HCT116 (cell line): ENCODE measurements around the gene CACNA1C. TPM values are rescaled to one million over a fixed set of nuclear protein-coding genes. Genes with fewer than 3 reads are reported as not detected.

Source experiments
- ATAC-seq: fragments of 200-7000 bp; cut with Tn5 transposase; 2 replicates; pipeline ENCODE4 v1.9.1; 2020; ENCODE audit warnings: mild to moderate bottlenecking, moderate library complexity
- BruUV-seq: library from RNA; stranded (reverse); fragments of 400-500 nt; replicated peaks from 2 replicates; lab custom pipeline; 2021; lab: Mats Ljungman, UMichigan
- CTCF ChIA-PET: fragments of 300-600 bp; sonication (Branson Sonifier 250); formaldehyde crosslinking; loops from one replicate; lab custom pipeline; 2021; ENCODE audit warnings: antibody characterized with exemption; lab: Charles Lee
- POLR2A ChIA-PET: fragments of 300-600, 350-600 bp; sonication (Branson Sonifier 250); formaldehyde crosslinking; loops from one replicate; lab custom pipeline; 2021; ENCODE audit warnings: antibody characterized with exemption; lab: Charles Lee
- RAD21 ChIA-PET, 2 experiments: fragments of 300-600 bp; sonication (Branson Sonifier 250); formaldehyde crosslinking; loops; one replicate each; lab custom pipeline; 2023; ENCODE audit warnings: low total read pairs in 2 of 2; ENCODE audit not compliant: uncharacterized antibody in 2 of 2, unreplicated experiment in 2 of 2, low non-redundant PET in 1 of 2; lab: Charles Lee
- DNase-seq: peaks from one replicate; pipeline ENCODE4 v3.0.0-alpha.2; 2010; ENCODE audit warnings: low read depth, low spot score
- H2AFZ ChIP-seq: fragments of 200-600 bp; shearing (Covaris generic), sonication (generic); 2 replicates; pipeline ENCODE4 v1.6.1; 2017; ENCODE audit warnings: low read depth, mixed run types, mixed read lengths, antibody characterized with exemption, low read length; ENCODE audit not compliant: poor library complexity, severe bottlenecking
- H3K27ac ChIP-seq: 2 replicates; pipeline ENCODE4 v1.5.1; 2012; ENCODE audit warnings: low read depth, low read length
- H3K27me3 ChIP-seq: fragments of 200-600 bp; sonication (generic); 2 replicates; pipeline ENCODE4 v1.6.1; 2016; ENCODE audit warnings: mixed run types, low read length, mixed read lengths; ENCODE audit not compliant: insufficient read depth
- H3K36me3 ChIP-seq, 2 experiments: fragments of 200-500 bp in 1 of 2; fragments of 200-600 bp in 1 of 2; sonication (Bioruptor generic) in 1 of 2; sonication (generic) in 1 of 2; 2 replicates each; pipeline versions ENCODE4 v1.5.1 to v1.6.1; 2014 to 2016; ENCODE audit warnings: low read length in 2 of 2, inconsistent platforms in 1 of 2, mixed read lengths in 1 of 2, mixed run types in 1 of 2; ENCODE audit not compliant: insufficient read depth in 2 of 2, control insufficient read depth in 1 of 2
- H3K4me1 ChIP-seq, 2 experiments: fragments of 200-600 bp in 1 of 2; sonication (generic) in 1 of 2; 2 replicates each; pipeline versions ENCODE4 v1.5.1 to v1.6.1; 2012 to 2017; ENCODE audit warnings: low read length in 2 of 2, inconsistent platforms in 1 of 2, mild to moderate bottlenecking in 1 of 2, mixed read lengths in 1 of 2, mixed run types in 1 of 2, moderate library complexity in 1 of 2; ENCODE audit not compliant: insufficient read depth in 2 of 2, control insufficient read depth in 1 of 2
- H3K4me2 ChIP-seq: fragments of 200-600 bp; sonication (generic); 2 replicates; pipeline ENCODE4 v1.6.1; 2017; ENCODE audit warnings: mixed run types, low read length, mixed read lengths
- H3K4me3 ChIP-seq, 2 experiments: fragments of 200-600 bp in 1 of 2; sonication (generic) in 1 of 2; replicated peaks in 1 of 2; 2 replicates each; pipeline ENCODE4 v1.5.1; 2011 to 2016; ENCODE audit warnings: low read length in 2 of 2, control low read depth in 1 of 2, low read depth in 1 of 2, mild to moderate bottlenecking in 1 of 2, mixed read lengths in 1 of 2, mixed run types in 1 of 2
- H3K79me2 ChIP-seq: fragments of 200-600 bp; sonication (generic); 2 replicates; pipeline ENCODE4 v1.6.1; 2017; ENCODE audit warnings: mild to moderate bottlenecking, mixed run types, low read length, moderate library complexity, mixed read lengths; ENCODE audit not compliant: insufficient read depth
- H3K9ac ChIP-seq: fragments of 200-600 bp; sonication (generic); 2 replicates; pipeline ENCODE4 v1.6.1; 2016; ENCODE audit warnings: low read length, mixed read lengths
- H3K9me2 ChIP-seq: fragments of 200-600 bp; sonication (generic), shearing (Covaris generic); 2 replicates; pipeline ENCODE4 v1.6.1; 2017; ENCODE audit warnings: mixed run types, mild to moderate bottlenecking, moderate library complexity; ENCODE audit not compliant: insufficient read depth
- H3K9me3 ChIP-seq, 2 experiments: fragments of 200-500 bp in 1 of 2; fragments of 200-600 bp in 1 of 2; sonication (Bioruptor generic) in 1 of 2; sonication (generic) in 1 of 2; 2 replicates each; pipeline ENCODE4 v1.6.1; 2014 to 2017; ENCODE audit warnings: low read length in 2 of 2, mixed read lengths in 2 of 2, inconsistent platforms in 1 of 2, low read depth in 1 of 2, mild to moderate bottlenecking in 1 of 2, mixed run types in 1 of 2, moderate library complexity in 1 of 2; ENCODE audit not compliant: control insufficient read depth in 1 of 2, insufficient read depth in 1 of 2
- H4K20me1 ChIP-seq: fragments of 200-600 bp; sonication (generic), shearing (Covaris generic); 2 replicates; pipeline ENCODE4 v1.6.1; 2017; ENCODE audit warnings: mixed run types, mild to moderate bottlenecking, moderate library complexity; ENCODE audit not compliant: insufficient read depth
- CTCF ChIP-seq, 3 experiments: fragments of 200-600 bp in 1 of 3; sonication (generic) in 1 of 3; IDR thresholded peaks in 2 of 3; conservative IDR thresholded peaks in 1 of 3; 2 replicates each; pipeline ENCODE4 v1.5.1; 2012 to 2017; ENCODE audit warnings: low read depth in 2 of 3, low read length in 2 of 3, antibody characterized with exemption in 1 of 3, borderline replicate concordance in 1 of 3, control low read depth in 1 of 3, mild to moderate bottlenecking in 1 of 3, mixed read lengths in 1 of 3, mixed run types in 1 of 3, moderate library complexity in 1 of 3; ENCODE audit not compliant: insufficient read depth in 1 of 3
- JUND ChIP-seq: IDR thresholded peaks from 2 replicates; pipeline ENCODE4 v1.6.1; 2012
- SP1 ChIP-seq: IDR thresholded peaks from 2 replicates; pipeline ENCODE4 v1.6.1; 2012; ENCODE audit warnings: low read depth
- TCF7L2 ChIP-seq: IDR thresholded peaks from 2 replicates; pipeline ENCODE4 v1.7.0; 2011; ENCODE audit warnings: borderline replicate concordance, inconsistent platforms; ENCODE audit not compliant: insufficient read depth, insufficient read length; ENCODE audit errors: extremely low read depth
- intact Hi-C: fragments of 100-400 bp; cut with micrococcal nuclease; formaldehyde crosslinking; loops from 2 replicates; pipeline ENCODE4 v1.10.0; 2022
- total RNA-seq: library from RNA; stranded (reverse); gene quantifications from one replicate; pipeline ENCODE4 v1.2.1, GENCODE V29; 2021; ENCODE audit not compliant: unreplicated experiment
- TF ChIP-seq, protein P1 (sequence below): IDR thresholded peaks from 2 replicates; pipeline ENCODE4 v1.6.1; 2012

Gene CACNA1C
- total RNA-seq, 1 experiment from 2014 or later, result 0.05 TPM

- no TSS peak for BruUV-seq
- ChIA-PET RAD21 (no interaction called here), POLR2A (no interaction called here), CTCF (no interaction called here)
- no peak for ATAC-seq
- Histone ChIP-seq H3K9me3 (no peaks in the 10 kb centered on the region), H3K9me2 (no peaks in the 10 kb centered on the region), H3K27me3 (no peaks in the 10 kb centered on the region), H3K4me3 (no peak overlapping the region), H3K4me1 (peaks cover 4 to 15% of the 10 kb centered on the region in 2 experiments), H3K9ac (no peak overlapping the region), H3K27ac (no peak overlapping the region), H3K79me2 (no peaks in the 10 kb centered on the region), H3K36me3 (no peaks in the 10 kb centered on the region), H4K20me1 (no peaks in the 10 kb centered on the region), H3K4me2 (no peak overlapping the region), H2AFZ (no peak overlapping the region)
- no peak for TF ChIP-seq SP1
- no peak for DNase-seq
- intact Hi-C loops, result no loop called here
Measured at GRCh38 chr12:2646341-2646740, 593.6 kb downstream of the CACNA1C start.

- H3K4me2 ChIP-seq, result no peak overlapping the region
- H3K36me3 ChIP-seq, result no peaks in the 10 kb centered on the region
- H2AFZ ChIP-seq, result no peak overlapping the region
- intact Hi-C loops, result no loop called here
- no peak for DNase-seq
- H3K79me2 ChIP-seq, result no peaks in the 10 kb centered on the region
- no TSS peak for BruUV-seq
- H3K4me1 ChIP-seq, result peaks cover 0 to 7% of the 10 kb centered on the region in 2 experiments; a peak in 2 of 4 replicates
- H3K27me3 ChIP-seq, result no peaks in the 10 kb centered on the region
- no peak overlapping the region for H3K27ac ChIP-seq
- H4K20me1 ChIP-seq, result no peaks in the 10 kb centered on the region
- H3K9me3 ChIP-seq, result no peaks in the 10 kb centered on the region
- H3K9ac ChIP-seq, result no peak overlapping the region
- TF ChIP-seq TCF7L2 (no peak), CTCF (IDR thresholded peaks at IDR 0.05 in 2 of 3, conservative IDR thresholded peaks at IDR 0.05 in 1 of 3; ENCODE audit: borderline replicate concordance in 1 of 3, insufficient read depth in 1 of 3, low read depth in 2 of 3, low read length in 2 of 3) (no peak), JUND (no peak)
- TF ChIP-seq, protein P1, sequence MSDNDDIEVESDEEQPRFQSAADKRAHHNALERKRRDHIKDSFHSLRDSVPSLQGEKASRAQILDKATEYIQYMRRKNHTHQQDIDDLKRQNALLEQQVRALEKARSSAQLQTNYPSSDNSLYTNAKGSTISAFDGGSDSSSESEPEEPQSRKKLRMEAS, result no peak
- TF ChIP-seq, all 23 proteins: peak for 0
- POLR2A ChIA-PET, result no interaction called here
- ATAC-seq, result no peak
- RAD21 ChIA-PET, result no interaction called here
- H3K9me2 ChIP-seq, result no peaks in the 10 kb centered on the region
- CTCF ChIA-PET, result no interaction called here
- H3K4me3 ChIP-seq, result no peak overlapping the region
Measured at GRCh38 chr12:2647186-2647585, 594.4 kb downstream of the CACNA1C start.
